ENCODE data around the gene MAT1A. TPM values are rescaled to one million over a fixed set of nuclear protein-coding genes. Genes with fewer than 3 reads are reported as not detected.

MAT1A gene
- total and polyA plus RNA-seq, 9 of the 15 experiments (the other 6 are each of a cell fraction or from before 2014, with no cell fraction given) = 0.03 to 0.30 (median 0.11) TPM; not detected in 2

DNA sequence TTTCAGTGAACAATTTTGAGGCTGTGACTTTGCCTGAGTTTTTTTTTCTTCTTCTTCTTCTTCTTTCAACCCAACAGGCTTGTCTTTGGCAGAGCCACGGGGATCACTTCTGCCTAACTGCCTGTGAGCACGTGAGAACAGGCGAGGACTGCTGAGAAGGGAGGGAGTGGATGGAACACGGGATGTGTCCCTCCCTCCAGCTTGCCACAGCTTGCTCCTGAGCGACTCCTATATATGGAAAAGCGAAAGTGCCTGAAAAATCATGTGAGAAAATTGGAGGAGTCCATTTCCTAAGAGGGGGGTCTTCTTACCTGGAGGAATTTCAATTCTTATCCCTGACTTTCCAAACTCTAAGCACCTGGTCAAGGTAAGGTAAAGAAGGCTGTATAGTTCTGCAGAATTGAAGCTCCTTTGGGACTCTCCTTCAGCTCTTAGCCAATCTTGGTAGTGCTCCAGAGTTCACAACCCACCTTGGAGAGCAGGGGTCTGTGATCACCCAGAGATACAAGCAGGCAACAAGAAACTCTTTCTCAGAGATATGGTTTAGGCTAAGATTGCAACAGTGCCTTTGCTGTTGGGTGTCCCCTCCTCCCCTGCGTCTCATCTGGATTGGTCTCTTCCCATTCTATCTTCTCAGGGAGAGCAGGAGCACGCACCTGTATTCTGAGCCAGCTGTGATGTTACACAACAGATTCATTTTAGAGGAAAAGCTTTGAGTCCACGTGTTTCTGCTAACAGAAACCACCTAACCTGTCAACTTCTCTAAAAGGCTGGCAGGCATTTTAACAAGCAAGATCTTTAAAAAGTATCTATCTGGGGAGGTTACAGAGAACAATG is at the start of gene MAT1A (continued):
- TF ChIP-seq, protein P1, sequence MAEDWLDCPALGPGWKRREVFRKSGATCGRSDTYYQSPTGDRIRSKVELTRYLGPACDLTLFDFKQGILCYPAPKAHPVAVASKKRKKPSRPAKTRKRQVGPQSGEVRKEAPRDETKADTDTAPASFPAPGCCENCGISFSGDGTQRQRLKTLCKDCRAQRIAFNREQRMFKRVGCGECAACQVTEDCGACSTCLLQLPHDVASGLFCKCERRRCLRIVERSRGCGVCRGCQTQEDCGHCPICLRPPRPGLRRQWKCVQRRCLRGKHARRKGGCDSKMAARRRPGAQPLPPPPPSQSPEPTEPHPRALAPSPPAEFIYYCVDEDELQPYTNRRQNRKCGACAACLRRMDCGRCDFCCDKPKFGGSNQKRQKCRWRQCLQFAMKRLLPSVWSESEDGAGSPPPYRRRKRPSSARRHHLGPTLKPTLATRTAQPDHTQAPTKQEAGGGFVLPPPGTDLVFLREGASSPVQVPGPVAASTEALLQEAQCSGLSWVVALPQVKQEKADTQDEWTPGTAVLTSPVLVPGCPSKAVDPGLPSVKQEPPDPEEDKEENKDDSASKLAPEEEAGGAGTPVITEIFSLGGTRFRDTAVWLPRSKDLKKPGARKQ (CRISPR knock-in tag; IDR thresholded peaks at IDR 0.05) = no peak
- TF ChIP-seq, protein P2, sequence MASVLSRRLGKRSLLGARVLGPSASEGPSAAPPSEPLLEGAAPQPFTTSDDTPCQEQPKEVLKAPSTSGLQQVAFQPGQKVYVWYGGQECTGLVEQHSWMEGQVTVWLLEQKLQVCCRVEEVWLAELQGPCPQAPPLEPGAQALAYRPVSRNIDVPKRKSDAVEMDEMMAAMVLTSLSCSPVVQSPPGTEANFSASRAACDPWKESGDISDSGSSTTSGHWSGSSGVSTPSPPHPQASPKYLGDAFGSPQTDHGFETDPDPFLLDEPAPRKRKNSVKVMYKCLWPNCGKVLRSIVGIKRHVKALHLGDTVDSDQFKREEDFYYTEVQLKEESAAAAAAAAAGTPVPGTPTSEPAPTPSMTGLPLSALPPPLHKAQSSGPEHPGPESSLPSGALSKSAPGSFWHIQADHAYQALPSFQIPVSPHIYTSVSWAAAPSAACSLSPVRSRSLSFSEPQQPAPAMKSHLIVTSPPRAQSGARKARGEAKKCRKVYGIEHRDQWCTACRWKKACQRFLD (CRISPR knock-in tag; IDR thresholded peaks at IDR 0.05) = 0 out of 2 replicates have a peak, but pooled peaks have one; percentile 17
- no peak for TF ChIP-seq PHTF2 (CRISPR knock-in tag; IDR thresholded peaks at IDR 0.05)
- TF ChIP-seq DMBX1 (CRISPR knock-in tag; IDR thresholded peaks at IDR 0.05; ENCODE audit: borderline replicate concordance) = no peak
- no peak for TF ChIP-seq MAFK (IDR thresholded peaks at IDR 0.05; ENCODE audit: low read length)
- TF ChIP-seq CBX5 (IDR thresholded peaks at IDR 0.05; ENCODE audit: borderline replicate concordance, low read depth) = no peak
- TF ChIP-seq RHOXF2B (CRISPR knock-in tag; conservative IDR thresholded peaks at IDR 0.05) = no peak
- no peak for TF ChIP-seq TAF9B (IDR thresholded peaks at IDR 0.05; ENCODE audit: partially characterized antibody)
- TF ChIP-seq SRF (CRISPR knock-in tag; IDR thresholded peaks at IDR 0.05) = peak in 1 of 2 experiments; percentile 75; a peak in 1 of 4 replicates
- TF ChIP-seq KAT8 (IDR thresholded peaks at IDR 0.05; ENCODE audit: low read depth) = no peak
- TF ChIP-seq ASH1L (IDR thresholded peaks at IDR 0.05; ENCODE audit: borderline replicate concordance, low read depth, partially characterized antibody) = no peak
- TF ChIP-seq NFIC (IDR thresholded peaks at IDR 0.05) = no peak
- TF ChIP-seq CHCHD3 (CRISPR knock-in tag; IDR thresholded peaks at IDR 0.05) = no peak
- TF ChIP-seq ZNF24 (IDR thresholded peaks at IDR 0.05) = no peak
- TF ChIP-seq ELF4 (CRISPR knock-in tag; IDR thresholded peaks at IDR 0.05) = peak; percentile 83; the same call in 1 of the 2 replicates
- TF ChIP-seq RBM22 (IDR thresholded peaks at IDR 0.05; ENCODE audit: low read depth, low read length, poor library complexity, severe bottlenecking) = no peak
- TF ChIP-seq, protein P3, sequence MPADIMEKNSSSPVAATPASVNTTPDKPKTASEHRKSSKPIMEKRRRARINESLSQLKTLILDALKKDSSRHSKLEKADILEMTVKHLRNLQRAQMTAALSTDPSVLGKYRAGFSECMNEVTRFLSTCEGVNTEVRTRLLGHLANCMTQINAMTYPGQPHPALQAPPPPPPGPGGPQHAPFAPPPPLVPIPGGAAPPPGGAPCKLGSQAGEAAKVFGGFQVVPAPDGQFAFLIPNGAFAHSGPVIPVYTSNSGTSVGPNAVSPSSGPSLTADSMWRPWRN (IDR thresholded peaks at IDR 0.05; ENCODE audit: low read depth) = no peak

Data from K562 (cell line).